CD4-positive, alpha-beta memory T cell (primary cell): ENCODE results near the gene LCAT. TPM values are rescaled to one million over a fixed set of nuclear protein-coding genes. Genes with fewer than 3 reads are reported as not detected.

Source experiments
- CTCF ChIA-PET: fragments of 350-600 bp; sonication (Branson Sonifier 250); formaldehyde crosslinking; loops from one replicate; lab custom pipeline; 2021; ENCODE audit warnings: inconsistent platforms; ENCODE audit not compliant: partially characterized antibody; lab: Charles Lee
- POLR2A ChIA-PET: fragments of 350-600 bp; sonication (Branson Sonifier 250); formaldehyde crosslinking; loops from one replicate; lab custom pipeline; 2021; ENCODE audit not compliant: partially characterized antibody; lab: Charles Lee
- DNase-seq, 5 donors: peaks; one replicate each; pipeline versions ENCODE4 v3.0.0 to v3.0.0-alpha.2; 2020 to 2022; ENCODE audit warnings: mixed read lengths in 1 of 5
- H3K27ac ChIP-seq: one replicate; pipeline ENCODE4 v1.7.0; 2013; ENCODE audit warnings: low read depth, low read length
- H3K27me3 ChIP-seq: 2 replicates; pipeline ENCODE4 v1.7.0; 2013; ENCODE audit warnings: mild to moderate bottlenecking, low read length, moderate library complexity; ENCODE audit not compliant: insufficient read depth
- H3K36me3 ChIP-seq: 2 replicates; pipeline ENCODE4 v1.7.0; 2013; ENCODE audit warnings: mild to moderate bottlenecking, low read length, moderate library complexity; ENCODE audit not compliant: insufficient read depth
- H3K4me1 ChIP-seq: 2 replicates; pipeline ENCODE4 v1.7.0; 2013; ENCODE audit warnings: mild to moderate bottlenecking, low read length, moderate library complexity; ENCODE audit not compliant: insufficient read depth
- H3K4me3 ChIP-seq, 2 donors: one replicate each; pipeline ENCODE4 v1.7.0; 2013; ENCODE audit warnings: low read length in 2 of 2, mild to moderate bottlenecking in 1 of 2
- H3K9me3 ChIP-seq, 2 donors: one replicate each; pipeline ENCODE4 v1.7.0; 2013; ENCODE audit warnings: low read length in 2 of 2, control low read depth in 1 of 2; ENCODE audit not compliant: control insufficient read depth in 1 of 2
- H3K27ac Mint-ChIP-seq, 7 donors: one replicate each; pipeline ENCODE4 v1.8.0; 2020 to 2021; ENCODE audit warnings: mixed read lengths in 7 of 7, mild to moderate bottlenecking in 6 of 7, inconsistent platforms in 3 of 7, moderate library complexity in 3 of 7
- H3K27me3 Mint-ChIP-seq, 2 donors: one replicate each; pipeline ENCODE4 v1.8.0; 2020 to 2021; ENCODE audit warnings: mixed read lengths in 2 of 2
- H3K36me3 Mint-ChIP-seq, 2 donors: one replicate each; pipeline ENCODE4 v1.8.0; 2020 to 2021; ENCODE audit warnings: mixed read lengths in 2 of 2, inconsistent platforms in 1 of 2, mild to moderate bottlenecking in 1 of 2
- H3K4me1 Mint-ChIP-seq, 4 donors: one replicate each; pipeline ENCODE4 v1.8.0; 2020 to 2021; ENCODE audit warnings: mixed read lengths in 4 of 4, mild to moderate bottlenecking in 1 of 4
- H3K4me3 Mint-ChIP-seq, 8 donors: one replicate each; pipeline ENCODE4 v1.8.0; 2020 to 2021; ENCODE audit warnings: mixed read lengths in 8 of 8, mild to moderate bottlenecking in 7 of 8, moderate library complexity in 6 of 8, inconsistent platforms in 3 of 8
- H3K9me3 Mint-ChIP-seq, 8 donors: one replicate each; pipeline ENCODE4 v1.8.0; 2020 to 2021; ENCODE audit warnings: mixed read lengths in 8 of 8, mild to moderate bottlenecking in 5 of 8, inconsistent platforms in 3 of 8, moderate library complexity in 1 of 8
- intact Hi-C: fragments of 100-400 bp; cut with micrococcal nuclease; formaldehyde crosslinking; loops from one replicate; pipeline ENCODE4 v1.15.1; 2023
- polyA plus RNA-seq, 2 donors: library from polyadenylated mRNA; unstranded; fragments of 300-500 nt; fragmentation: Illumina TruSeq; gene quantifications; one replicate each; pipeline ENCODE4 v1.2.3, GENCODE V29; 2021
- total RNA-seq, 2 experiments: library from RNA; stranded (reverse); gene quantifications; one replicate each; pipeline ENCODE4 v1.2.3, GENCODE V29; 2021

LCAT gene
- total and polyA plus RNA-seq, 4 experiments from 2014 or later, result 1.9 to 20.3 (median 18.2) TPM; not detected in 1

DNA sequence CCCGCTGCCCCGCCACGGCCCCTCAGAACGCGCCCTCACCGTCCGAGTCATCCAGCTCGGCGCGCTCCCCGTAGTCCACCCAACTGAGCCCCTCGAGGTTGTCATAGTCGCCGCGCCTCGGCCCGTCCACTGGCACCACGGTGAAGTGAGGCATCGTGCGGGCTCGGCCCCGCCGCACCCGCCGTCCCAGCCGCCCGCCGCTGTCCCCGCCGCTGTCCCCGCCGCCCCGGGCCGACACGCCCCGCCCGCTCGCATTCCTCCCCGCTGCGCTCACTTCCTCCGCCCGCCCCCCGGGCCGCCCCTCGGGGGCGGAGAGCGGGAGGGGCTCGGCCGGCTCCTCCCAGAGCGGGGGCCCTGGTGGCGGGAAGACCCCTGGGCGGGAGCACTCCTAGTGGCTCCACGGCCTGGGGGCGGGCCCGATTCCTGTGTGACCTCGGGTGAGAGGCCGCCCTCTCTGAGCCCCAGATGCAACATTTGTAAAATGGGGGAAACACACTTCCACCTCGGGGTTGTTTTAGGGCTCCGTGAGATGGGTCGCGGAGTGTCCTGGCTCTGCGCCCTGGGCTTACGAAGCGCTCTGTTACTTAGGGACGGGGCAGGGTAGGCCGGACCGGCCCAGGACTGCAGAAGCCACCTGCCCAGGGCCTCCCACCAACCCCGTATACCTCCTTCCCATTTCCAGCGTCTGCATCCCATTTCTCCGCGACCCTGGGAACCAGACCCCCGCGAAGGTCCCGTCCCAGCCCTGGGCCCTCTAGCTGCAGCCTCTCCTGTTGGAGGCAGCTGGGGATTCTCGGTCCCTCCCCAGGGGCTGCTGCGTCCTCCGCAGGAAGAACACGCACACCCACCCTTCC, 24.7 kb upstream of the LCAT start, which contains the start of gene SLC12A4:
TSS of gene SLC12A4 (minus strand) at position 238 of the 854 bp plus-strand sequence. CDS start at position 154, 84 bp downstream.
- intact Hi-C loops, result loop anchor here (1.0 to 2.0 kb wide), 2 partner anchors 32 to 55 kb away; partner anchors contain the start of genes DDX28, DUS2 and PSMB10
- Mint-ChIP-seq H3K27ac (peak within 1 kb of the TSS; percentile 83 to 98 (median 95)), H3K4me1 (peaks cover 12 to 39% (median 19%) of the 10 kb centered on the region in 4 donors), H3K36me3 (peaks cover 0 to 9% of the 10 kb centered on the region in 2 donors), H3K27me3 (no peaks in the 10 kb centered on the region), H3K4me3 (peak within 1 kb of the TSS; percentile 88 to 99 (median 97)), H3K9me3 (no peaks in the 10 kb centered on the region)
- H3K27me3 ChIP-seq, result no peaks in the 10 kb centered on the region
- ChIA-PET CTCF (interaction anchor here (1.1 kb wide), 1 partner anchor 27 kb away, joined by 3 read pairs; no protein-coding TSS in a partner anchor), POLR2A (interaction anchor here (0.6 to 4.7 kb wide), 8 partner anchors 9 to 435 kb away, joined by 3 to 49 read pairs (median 4); partner anchors contain the start of gene PSMB10)
- H3K27ac ChIP-seq, result peak within 1 kb of the TSS; percentile 63
- peak within 1 kb of the TSS; percentile 84 to 91 for H3K4me3 ChIP-seq
- no peaks in the 10 kb centered on the region for H3K36me3 ChIP-seq
- peak; percentile 80 to 90 (median 83) for DNase-seq
- H3K9me3 ChIP-seq, result no peaks in the 10 kb centered on the region
- peaks cover 17% of the 10 kb centered on the region for H3K4me1 ChIP-seq

DNA sequence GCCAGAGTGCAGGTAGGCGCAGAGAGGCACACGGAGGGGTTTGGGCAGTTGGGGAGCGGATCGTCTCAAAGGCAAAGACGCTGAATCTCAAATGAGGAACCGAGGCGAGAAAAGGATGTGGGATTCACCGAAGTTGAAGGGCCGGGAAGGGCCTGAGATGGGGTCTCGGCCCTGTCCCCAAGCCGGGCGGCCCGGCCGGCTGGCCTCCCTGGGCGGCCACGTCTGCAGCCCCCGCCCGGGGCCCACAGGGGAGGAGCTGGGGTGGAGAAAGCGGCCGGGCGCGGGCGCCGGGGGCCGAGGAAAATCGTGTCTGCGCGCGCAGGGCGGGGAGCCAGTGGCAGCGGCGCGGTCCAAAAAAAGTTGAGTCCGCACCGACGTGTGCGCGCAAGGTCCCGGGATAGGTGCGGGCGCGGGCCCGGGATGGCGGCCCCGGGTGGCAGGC, 24.1 kb upstream of the LCAT start:
- no peaks in the 10 kb centered on the region for H3K27me3 ChIP-seq
- no peaks in the 10 kb centered on the region for H3K9me3 ChIP-seq
- Mint-ChIP-seq H3K9me3 (no peaks in the 10 kb centered on the region), H3K4me3 (peak overlapping the region; percentile 88 to 98 (median 96)), H3K27ac (peak overlapping the region; percentile 68 to 97 (median 94)), H3K4me1 (peaks cover 12 to 39% (median 19%) of the 10 kb centered on the region in 4 donors), H3K27me3 (no peaks in the 10 kb centered on the region), H3K36me3 (peaks cover 1 to 9% of the 10 kb centered on the region in 2 donors)
- DNase-seq, result peak in 2 of 5 donors; percentile 12 to 22
- H3K27ac ChIP-seq, result peak overlapping the region; percentile 63
- intact Hi-C loops, result loop anchor here (2.0 kb wide), 1 partner anchor 31 kb away; the partner anchor contains the start of gene PSMB10
- H3K4me1 ChIP-seq, result peaks cover 17% of the 10 kb centered on the region
- ChIA-PET POLR2A (interaction anchor here (0.8 to 4.7 kb wide), 6 partner anchors 19 to 54 kb away, joined by 3 to 49 read pairs (median 4); partner anchors contain the start of gene PSMB10), CTCF (interaction anchor here (1.1 kb wide), 1 partner anchor 26 kb away, joined by 3 read pairs; no protein-coding TSS in a partner anchor)
- H3K36me3 ChIP-seq, result no peaks in the 10 kb centered on the region
- H3K4me3 ChIP-seq, result peak overlapping the region; percentile 24 to 91

GRCh38 chr16:67967183-67967957, 23.4 kb upstream of the LCAT start:
- peak overlapping the region; percentile 24 to 91 for H3K4me3 ChIP-seq
- POLR2A ChIA-PET, result interaction anchor here (0.8 to 4.7 kb wide), 8 partner anchors 20 to 54 kb away, joined by 3 to 49 read pairs (median 4); partner anchors contain the start of gene PSMB10
- H3K27me3 Mint-ChIP-seq, result no peaks in the 10 kb centered on the region
- peaks cover 14 to 39% (median 20%) of the 10 kb centered on the region in 4 donors for H3K4me1 Mint-ChIP-seq
- intact Hi-C loops, result no loop called here
- peaks cover 7 to 9% of the 10 kb centered on the region in 2 donors for H3K36me3 Mint-ChIP-seq
- peak; percentile 17 to 52 (median 25) for DNase-seq
- H3K27me3 ChIP-seq, result no peaks in the 10 kb centered on the region
- peak overlapping the region; percentile 88 to 98 (median 96) for H3K4me3 Mint-ChIP-seq
- no peaks in the 10 kb centered on the region for H3K9me3 ChIP-seq
- CTCF ChIA-PET, result interaction anchor here (0.7 to 2.2 kb wide), 4 partner anchors 25 to 263 kb away, joined by 3 to 6 read pairs (median 4); no protein-coding TSS in a partner anchor
- H3K4me1 ChIP-seq, result peaks cover 17% of the 10 kb centered on the region
- H3K27ac ChIP-seq, result peak overlapping the region; percentile 63
- H3K36me3 ChIP-seq, result no peaks in the 10 kb centered on the region
- peak overlapping the region; percentile 68 to 97 (median 94) for H3K27ac Mint-ChIP-seq
- H3K9me3 Mint-ChIP-seq, result no peaks in the 10 kb centered on the region

DNA sequence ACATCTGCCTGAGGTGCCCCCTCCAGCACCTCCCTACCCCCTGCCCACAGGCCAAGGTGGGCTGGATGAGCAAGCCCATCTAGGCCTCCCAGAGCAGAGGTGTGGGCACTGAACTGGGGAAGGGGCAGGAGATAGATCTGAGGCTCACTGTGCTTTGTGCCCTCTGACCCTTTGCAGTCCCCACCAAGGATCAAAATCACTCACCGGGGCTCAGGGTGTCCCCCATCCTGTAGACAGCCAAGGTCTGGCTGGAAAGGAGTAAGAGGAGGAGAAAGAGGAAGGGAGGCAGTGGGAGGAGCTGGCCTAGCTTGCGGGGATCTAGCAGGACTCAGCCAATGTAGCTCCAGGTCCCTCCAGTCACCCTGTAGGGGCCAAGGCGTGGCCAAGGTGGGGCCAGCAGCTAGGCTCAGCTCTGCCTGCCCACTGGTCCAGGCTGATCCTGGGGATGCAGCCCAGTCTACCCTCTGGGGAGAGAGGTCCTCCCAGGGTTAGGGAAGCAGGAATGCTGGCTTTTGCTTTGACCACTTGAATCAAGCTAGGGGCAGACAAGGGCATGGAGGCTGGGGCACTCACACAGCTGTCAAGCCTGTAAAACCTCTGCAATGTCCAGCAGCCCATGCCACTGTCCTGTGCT, 22.7 kb upstream of the LCAT start:
- Histone ChIP-seq H3K27me3 (no peaks in the 10 kb centered on the region), H3K4me1 (peaks cover 17% of the 10 kb centered on the region), H3K36me3 (no peaks in the 10 kb centered on the region), H3K4me3 (no peak overlapping the region), H3K9me3 (no peaks in the 10 kb centered on the region), H3K27ac (no peak overlapping the region)
- ChIA-PET POLR2A (interaction anchor here (0.8 to 4.7 kb wide), 4 partner anchors 22 to 39 kb away, joined by 3 to 49 read pairs (median 4); partner anchors contain the start of gene PSMB10), CTCF (interaction anchor here (0.7 to 2.2 kb wide), 3 partner anchors 25 to 263 kb away, joined by 3 to 6 read pairs (median 5); no protein-coding TSS in a partner anchor)
- Mint-ChIP-seq H3K27me3 (no peaks in the 10 kb centered on the region), H3K27ac (peak overlapping the region in 5 of 7 donors; percentile 68 to 94 (median 86)), H3K4me3 (peak overlapping the region in 6 of 8 donors; percentile 88 to 98 (median 96)), H3K4me1 (peaks cover 14 to 39% (median 20%) of the 10 kb centered on the region in 4 donors), H3K9me3 (no peaks in the 10 kb centered on the region), H3K36me3 (peaks cover 8 to 9% of the 10 kb centered on the region in 2 donors)
- DNase-seq, result no peak
- intact Hi-C loops, result no loop called here

DNA sequence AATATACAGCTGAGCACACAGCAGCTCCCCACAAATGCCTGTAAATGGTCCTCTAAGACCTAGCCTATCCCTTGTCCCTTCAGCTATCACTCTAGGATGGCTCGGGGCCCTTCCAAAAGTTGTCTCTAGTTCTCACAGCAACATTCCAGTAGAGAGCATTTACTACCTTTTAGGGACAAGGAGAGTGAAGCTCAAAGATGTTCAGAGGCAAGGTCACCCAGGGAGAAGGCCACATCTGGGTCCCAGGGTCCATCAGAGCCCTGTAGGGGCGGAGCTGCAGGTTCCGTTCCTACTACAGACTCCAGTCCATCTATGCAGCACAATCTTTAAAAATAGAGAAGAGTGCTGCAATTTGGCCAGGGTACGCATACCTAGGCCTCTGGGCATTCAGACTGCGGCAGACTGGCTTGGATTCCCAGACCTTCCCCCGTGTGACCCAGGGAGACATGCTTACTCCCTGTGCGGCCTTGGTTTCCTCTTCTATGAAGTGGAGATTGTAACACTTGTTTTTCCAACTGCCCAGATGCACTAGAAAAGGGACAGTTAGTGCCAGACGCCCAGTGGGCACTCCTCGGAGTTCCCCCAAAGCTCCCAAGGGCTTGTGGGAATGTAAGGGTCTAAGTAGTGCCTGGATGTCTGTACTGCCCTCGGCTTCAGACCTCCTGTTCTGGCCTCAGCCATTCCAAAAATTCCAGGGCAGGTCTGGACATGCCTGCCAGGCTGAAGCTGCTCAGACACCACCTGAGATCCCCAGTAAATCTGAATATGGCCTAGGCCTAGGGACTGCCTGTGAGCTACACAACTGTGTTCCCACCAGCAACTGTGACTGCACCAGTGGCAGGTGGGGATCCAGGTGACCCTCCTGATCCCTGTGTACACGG, 22.0 kb upstream of the LCAT start:
- no peak for DNase-seq
- Mint-ChIP-seq H3K27me3 (no peaks in the 10 kb centered on the region), H3K4me3 (peak overlapping the region in 2 of 8 donors; percentile 42 to 97), H3K4me1 (peaks cover 14 to 39% (median 20%) of the 10 kb centered on the region in 4 donors), H3K36me3 (peaks cover 10% of the 10 kb centered on the region in 2 donors), H3K9me3 (no peaks in the 10 kb centered on the region), H3K27ac (no peak overlapping the region)
- no peak overlapping the region for H3K4me3 ChIP-seq
- no peaks in the 10 kb centered on the region for H3K27me3 ChIP-seq
- no peak overlapping the region for H3K27ac ChIP-seq
- ChIA-PET POLR2A (interaction anchor here (0.8 to 4.7 kb wide), 4 partner anchors 23 to 40 kb away, joined by 3 to 49 read pairs (median 4); partner anchors contain the start of gene PSMB10), CTCF (interaction anchor here (0.9 to 2.2 kb wide), 4 partner anchors 24 to 83 kb away, joined by 3 to 6 read pairs (median 5); no protein-coding TSS in a partner anchor)
- H3K9me3 ChIP-seq, result no peaks in the 10 kb centered on the region
- peaks cover 6% of the 10 kb centered on the region for H3K36me3 ChIP-seq
- intact Hi-C loops, result no loop called here
- peaks cover 17% of the 10 kb centered on the region for H3K4me1 ChIP-seq
